Esophagus (tissue), 2 donors: ENCODE measurements around the gene OVCA2. TPM values are rescaled to one million over a fixed set of nuclear protein-coding genes. Genes with fewer than 3 reads are reported as not detected.
A peak's percentile ranks its signal among the peaks of the same experiment; 100 is the strongest.

ENCODE experiments used
- H3K27ac ChIP-seq, 2 donors: one replicate each; pipeline ENCODE4 v1.5.1; 2013; ENCODE audit warnings: low read depth in 2 of 2, mild to moderate bottlenecking in 2 of 2, inconsistent platforms in 1 of 2, low read length in 1 of 2, moderate library complexity in 1 of 2
- H3K27me3 ChIP-seq, 2 donors: one replicate each; pipeline ENCODE4 v1.6.1; 2013; ENCODE audit warnings: low read length in 2 of 2, control low read depth in 1 of 2, mild to moderate bottlenecking in 1 of 2; ENCODE audit not compliant: insufficient read depth in 2 of 2, control insufficient read depth in 1 of 2
- H3K36me3 ChIP-seq, 2 donors: one replicate each; pipeline ENCODE4 v1.6.1; 2013; ENCODE audit warnings: low read length in 1 of 2; ENCODE audit not compliant: control insufficient read depth in 2 of 2, insufficient read depth in 2 of 2
- H3K4me1 ChIP-seq, 2 donors: one replicate each; pipeline ENCODE4 v1.6.1; 2013; ENCODE audit warnings: low read length in 1 of 2; ENCODE audit not compliant: control insufficient read depth in 2 of 2, insufficient read depth in 2 of 2
- H3K4me3 ChIP-seq, 2 donors: one replicate each; pipeline ENCODE4 v1.5.1; 2013; ENCODE audit warnings: low read length in 2 of 2, mild to moderate bottlenecking in 2 of 2, low read depth in 1 of 2, moderate library complexity in 1 of 2
- H3K9me3 ChIP-seq, 2 donors: one replicate each; pipeline ENCODE4 v1.6.1; 2013; ENCODE audit warnings: mild to moderate bottlenecking in 2 of 2, low read depth in 1 of 2, low read length in 1 of 2, moderate library complexity in 1 of 2; ENCODE audit not compliant: control insufficient read depth in 2 of 2, insufficient read depth in 1 of 2
- WGBS, 2 donors: extraction: QIAGEN DNeasy Blood & Tissue Kit; methylation state at CpG; one replicate each; pipeline ENCODE4 v1.1.7; 2013; 5-methylcytosine and 5-hydroxymethylcytosine counted together
- polyA plus RNA-seq, 2 donors: library from polyadenylated mRNA; stranded (reverse); fragments of 200-250 nt; gene quantifications; one replicate each; pipeline ENCODE4 v1.2.3, GENCODE V29; 2013
- donor health status: healthy with polysubstance abuse.
- donor health status: Bipolar disorder and iron deficiency.

OVCA2 gene
- polyA plus RNA-seq, 2 donors: 38.4 to 55.6 TPM

GRCh38 chr17:2040942-2041560 is 771 bp upstream of the OVCA2 start:
- 51% methylated on average over 16 of the region's 16 CpGs for WGBS, 2 donors
- H3K36me3 ChIP-seq: peaks cover 12 to 24% of the 10 kb centered on the region in 2 donors
- H3K9me3 ChIP-seq: no peaks in the 10 kb centered on the region
- peaks cover 0 to 19% of the 10 kb centered on the region in 2 donors for H3K4me1 ChIP-seq
- no peaks in the 10 kb centered on the region for H3K27me3 ChIP-seq
- H3K27ac ChIP-seq: peak overlapping the region; percentile 62 to 90
- H3K4me3 ChIP-seq: peak overlapping the region; percentile 82 to 87

- Histone ChIP-seq H3K4me1 (peaks cover 0 to 19% of the 10 kb centered on the region in 2 donors), H3K9me3 (no peaks in the 10 kb centered on the region), H3K36me3 (peaks cover 4 to 11% of the 10 kb centered on the region in 2 donors), H3K4me3 (peak overlapping the region; percentile 82 to 87), H3K27ac (peak overlapping the region; percentile 90 to 94), H3K27me3 (no peaks in the 10 kb centered on the region)
- WGBS, 2 donors: 13 to 18% methylated on average over 17 of the region's 17 CpGs
Measured at GRCh38 chr17:2042390-2042847, 597 bp downstream of the OVCA2 start.

GRCh38 chr17:2042933-2043332 is 1.1 kb downstream of the OVCA2 start:
- Histone ChIP-seq H3K36me3 (peaks cover 2 to 7% of the 10 kb centered on the region in 2 donors), H3K4me3 (peak overlapping the region in 1 of 2 donors; percentile 82), H3K27ac (peak overlapping the region in 1 of 2 donors; percentile 94), H3K4me1 (peaks cover 0 to 19% of the 10 kb centered on the region in 2 donors), H3K9me3 (no peaks in the 10 kb centered on the region), H3K27me3 (no peaks in the 10 kb centered on the region)
- 81 to 82% methylated on average over 5 of the region's 5 CpGs for WGBS, 2 donors

GRCh38 chr17:2043785-2044184 is 2.0 kb downstream of the OVCA2 start:
- peak overlapping the region; percentile 30 to 94 for H3K27ac ChIP-seq
- peaks cover 2 to 5% of the 10 kb centered on the region in 2 donors for H3K36me3 ChIP-seq
- no peaks in the 10 kb centered on the region for H3K9me3 ChIP-seq
- H3K27me3 ChIP-seq: no peaks in the 10 kb centered on the region
- H3K4me1 ChIP-seq: peaks cover 0 to 19% of the 10 kb centered on the region in 2 donors
- WGBS, 2 donors: 61% methylated on average over 6 of the region's 6 CpGs
- H3K4me3 ChIP-seq: no peak overlapping the region

GRCh38 chr17:2044263-2044894 is 2.6 kb downstream of the OVCA2 start:
- WGBS, 2 donors: 91 to 92% methylated on average over 5 of the region's 5 CpGs
- H3K4me1 ChIP-seq: peaks cover 0 to 22% of the 10 kb centered on the region in 2 donors
- no peak overlapping the region for H3K4me3 ChIP-seq
- H3K36me3 ChIP-seq: peaks cover 2 to 5% of the 10 kb centered on the region in 2 donors
- no peaks in the 10 kb centered on the region for H3K9me3 ChIP-seq
- H3K27me3 ChIP-seq: no peaks in the 10 kb centered on the region
- no peak overlapping the region for H3K27ac ChIP-seq

GRCh38 chr17:2047590-2047989 is 5.8 kb downstream of the OVCA2 start:
- Histone ChIP-seq H3K4me1 (peaks cover 0 to 15% of the 10 kb centered on the region in 2 donors), H3K27ac (no peak overlapping the region), H3K36me3 (peaks cover 0 to 2% of the 10 kb centered on the region in 2 donors), H3K4me3 (no peak overlapping the region), H3K27me3 (peaks cover 0 to 2% of the 10 kb centered on the region in 2 donors), H3K9me3 (peaks cover 0 to 2% of the 10 kb centered on the region in 2 donors)
- WGBS, 2 donors: 91 to 95% methylated on average over 6 of the region's 6 CpGs

- Histone ChIP-seq H3K4me1 (peaks cover 3 to 12% of the 10 kb centered on the region in 2 donors), H3K4me3 (no peak overlapping the region), H3K36me3 (no peaks in the 10 kb centered on the region), H3K9me3 (peaks cover 0 to 2% of the 10 kb centered on the region in 2 donors), H3K27ac (no peak overlapping the region), H3K27me3 (peaks cover 0 to 2% of the 10 kb centered on the region in 2 donors)
- 9 to 16% methylated on average over 9 of the region's 9 CpGs for WGBS, 2 donors
Measured at GRCh38 chr17:2048805-2049204, 7.0 kb downstream of the OVCA2 start.

- 2% methylated on average over 73 to 104 of the region's 104 CpGs for WGBS, 2 donors
- peak overlapping the region; percentile 69 to 78 for H3K4me3 ChIP-seq
- no peaks in the 10 kb centered on the region for H3K36me3 ChIP-seq
- H3K9me3 ChIP-seq: peaks cover 0 to 2% of the 10 kb centered on the region in 2 donors
- H3K27me3 ChIP-seq: peaks cover 0 to 2% of the 10 kb centered on the region in 2 donors
- peak overlapping the region; percentile 36 to 38 for H3K27ac ChIP-seq
- H3K4me1 ChIP-seq: peaks cover 3 to 17% of the 10 kb centered on the region in 2 donors
Measured at GRCh38 chr17:2049333-2050299, 7.8 kb downstream of the OVCA2 start.
